Cerebellar nuclear complex (tissue), 1 donor: Measurements from ENCODE around the gene SPRYD3.
"Not testable (repeated sequence)": the region's sequence is repeated elsewhere in the genome, so short reads cannot be mapped to it uniquely, and the experiment has no call there.

Experiments used
- DNase-seq, 2 experiments: peaks; one replicate each; lab custom pipeline; 2025; lab: John Stamatoyannopoulos, UW

SPRYD3 gene, protein sequence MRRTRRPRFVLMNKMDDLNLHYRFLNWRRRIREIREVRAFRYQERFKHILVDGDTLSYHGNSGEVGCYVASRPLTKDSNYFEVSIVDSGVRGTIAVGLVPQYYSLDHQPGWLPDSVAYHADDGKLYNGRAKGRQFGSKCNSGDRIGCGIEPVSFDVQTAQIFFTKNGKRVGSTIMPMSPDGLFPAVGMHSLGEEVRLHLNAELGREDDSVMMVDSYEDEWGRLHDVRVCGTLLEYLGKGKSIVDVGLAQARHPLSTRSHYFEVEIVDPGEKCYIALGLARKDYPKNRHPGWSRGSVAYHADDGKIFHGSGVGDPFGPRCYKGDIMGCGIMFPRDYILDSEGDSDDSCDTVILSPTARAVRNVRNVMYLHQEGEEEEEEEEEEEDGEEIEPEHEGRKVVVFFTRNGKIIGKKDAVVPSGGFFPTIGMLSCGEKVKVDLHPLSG

DNA sequence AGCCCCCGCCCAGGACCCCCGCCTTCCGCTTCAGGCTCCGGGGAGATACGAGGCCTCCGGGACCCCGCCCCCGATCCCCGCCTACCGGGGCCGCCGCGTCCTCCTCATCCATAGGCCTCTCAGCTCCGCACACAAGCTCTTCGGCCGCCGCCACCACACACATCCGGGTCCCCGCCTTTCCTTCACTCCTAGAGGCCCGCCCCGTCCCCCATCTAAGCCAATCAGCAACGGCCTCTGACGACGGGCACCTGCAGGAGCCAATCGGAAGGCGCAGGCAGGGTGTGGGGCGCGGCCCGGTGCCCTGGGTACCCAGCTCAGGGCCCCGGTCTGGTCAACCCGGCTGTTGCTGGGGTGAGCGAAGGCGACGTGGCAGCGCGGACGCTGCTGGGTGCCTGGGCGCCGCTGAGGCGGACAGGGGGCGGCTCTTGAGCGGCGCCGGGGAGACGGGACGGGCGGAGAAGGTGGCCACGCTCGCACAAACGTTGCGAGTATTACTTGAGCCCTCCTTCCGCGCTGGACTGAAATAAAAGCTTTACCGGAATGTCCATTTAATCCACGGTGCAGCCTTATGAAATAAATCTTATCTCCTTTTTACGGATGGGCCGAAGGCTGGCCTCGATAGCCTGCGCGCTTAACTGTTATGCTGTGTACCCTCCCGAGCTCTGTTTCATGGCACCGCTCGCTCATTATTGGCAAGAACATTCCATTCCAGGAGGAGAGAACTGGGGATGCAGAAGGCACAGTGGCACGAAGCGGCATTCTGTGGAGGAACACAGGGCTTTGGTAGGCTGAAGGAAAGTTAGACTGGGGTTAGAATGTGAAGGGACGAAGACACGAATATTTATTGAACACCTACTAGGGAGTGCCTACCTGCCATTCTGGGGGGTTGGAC is at the start of gene SPRYD3:
Gene SPRYD3, minus strand, starts transcription at position 165 of the 892 bp plus-strand sequence. Its CDS starts 57 bp downstream, at position 108.
- peak; percentile 87 to 90 for DNase-seq

DNA sequence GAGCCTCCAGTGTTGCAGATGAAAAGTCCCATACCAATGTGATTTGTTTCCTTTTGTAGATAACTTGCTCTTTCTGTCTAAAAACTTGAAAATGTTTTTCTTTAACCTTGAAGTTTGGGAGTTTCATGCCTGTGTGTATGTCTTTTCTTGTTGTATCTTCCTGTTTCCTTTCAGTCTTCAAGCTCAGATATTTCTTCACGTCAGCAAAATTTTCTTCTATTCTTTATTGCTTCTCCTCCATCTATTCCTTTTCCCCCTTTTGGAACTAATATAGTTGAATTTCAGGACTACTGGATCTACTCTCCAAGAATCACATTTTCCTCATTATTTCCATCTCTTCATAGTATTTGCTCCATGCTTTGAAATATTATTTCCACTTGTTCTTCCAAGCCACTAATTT is 48.0 kb upstream of the SPRYD3 start:
- no peak for DNase-seq

DNA sequence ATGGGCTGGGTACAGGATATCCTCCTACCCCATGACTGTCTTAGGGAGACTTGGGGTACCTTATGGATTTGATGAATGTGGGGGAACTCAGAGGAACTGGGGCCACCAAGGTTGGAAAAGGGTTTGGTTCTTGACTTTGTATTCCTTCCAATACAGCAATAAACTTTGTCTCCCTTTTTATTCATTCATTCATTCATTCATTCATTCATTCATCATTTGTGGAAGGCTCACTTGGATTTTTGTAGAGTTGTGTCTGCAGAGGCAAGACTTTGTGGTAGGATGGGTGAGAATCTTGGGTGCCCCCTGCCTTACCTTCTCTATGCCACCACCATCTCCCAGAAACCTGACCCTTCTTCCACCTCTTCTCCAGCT is 45.1 kb upstream of the SPRYD3 start:
- no peak for DNase-seq

DNA sequence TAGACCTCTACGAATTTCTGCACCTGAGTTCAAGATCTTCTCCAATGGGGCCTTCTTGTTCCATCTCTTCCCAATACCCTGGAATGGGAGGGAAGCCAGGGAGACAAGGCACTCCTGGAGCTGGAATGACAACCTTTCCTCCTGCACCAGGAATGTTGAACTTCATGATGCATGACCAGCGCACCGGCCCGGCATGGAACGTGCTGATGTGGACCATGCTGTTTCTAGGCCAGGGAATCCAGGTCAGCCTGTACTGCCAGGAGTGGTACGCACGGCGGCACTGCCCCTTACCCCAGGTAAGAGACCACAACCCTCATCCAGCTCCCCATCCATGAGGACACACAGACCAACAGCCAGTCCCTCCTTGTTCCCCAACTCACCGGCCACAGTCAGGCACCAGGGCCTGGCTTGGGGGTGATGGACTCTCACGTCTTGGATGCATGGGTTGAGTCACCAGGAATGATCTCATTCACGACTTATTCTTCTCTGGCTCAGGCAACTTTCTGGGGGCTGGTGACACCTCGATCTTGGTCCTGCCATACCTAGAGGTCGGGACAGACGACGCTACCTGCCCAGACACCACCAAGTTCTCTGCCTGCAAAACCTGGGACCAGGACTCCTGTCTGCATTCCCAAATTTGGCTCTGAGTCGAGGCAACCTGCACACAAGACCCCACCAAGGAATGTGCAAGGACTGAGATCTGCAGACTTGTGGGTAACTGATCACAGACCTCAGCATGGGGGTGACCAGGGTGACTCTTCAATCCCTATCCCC is 44.6 kb upstream of the SPRYD3 start:
- no peak for DNase-seq

DNA sequence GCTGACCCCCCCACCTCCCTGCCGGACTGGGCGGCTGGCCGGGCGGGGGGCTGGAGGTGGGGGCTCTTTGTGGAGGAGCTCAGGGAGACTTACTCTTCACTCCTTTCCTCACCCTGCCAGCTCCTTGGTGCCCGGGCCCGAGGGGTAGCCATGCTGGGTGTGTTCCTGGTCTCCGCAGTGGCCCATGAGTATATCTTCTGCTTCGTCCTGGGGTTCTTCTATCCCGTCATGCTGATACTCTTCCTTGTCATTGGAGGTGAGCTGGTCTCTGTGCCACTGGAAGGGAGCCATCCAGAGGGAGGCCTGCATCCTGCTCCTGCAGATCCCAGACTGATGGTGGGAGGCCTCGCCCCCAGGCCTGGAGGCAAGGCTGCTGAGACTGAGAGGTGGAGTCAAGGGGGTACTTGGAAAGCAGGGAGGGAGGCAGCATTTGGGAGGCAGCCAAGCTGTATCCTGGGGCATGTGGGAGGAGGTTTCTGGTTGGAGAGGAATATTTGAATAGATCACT is 43.8 kb upstream of the SPRYD3 start:
- no peak for DNase-seq

DNA sequence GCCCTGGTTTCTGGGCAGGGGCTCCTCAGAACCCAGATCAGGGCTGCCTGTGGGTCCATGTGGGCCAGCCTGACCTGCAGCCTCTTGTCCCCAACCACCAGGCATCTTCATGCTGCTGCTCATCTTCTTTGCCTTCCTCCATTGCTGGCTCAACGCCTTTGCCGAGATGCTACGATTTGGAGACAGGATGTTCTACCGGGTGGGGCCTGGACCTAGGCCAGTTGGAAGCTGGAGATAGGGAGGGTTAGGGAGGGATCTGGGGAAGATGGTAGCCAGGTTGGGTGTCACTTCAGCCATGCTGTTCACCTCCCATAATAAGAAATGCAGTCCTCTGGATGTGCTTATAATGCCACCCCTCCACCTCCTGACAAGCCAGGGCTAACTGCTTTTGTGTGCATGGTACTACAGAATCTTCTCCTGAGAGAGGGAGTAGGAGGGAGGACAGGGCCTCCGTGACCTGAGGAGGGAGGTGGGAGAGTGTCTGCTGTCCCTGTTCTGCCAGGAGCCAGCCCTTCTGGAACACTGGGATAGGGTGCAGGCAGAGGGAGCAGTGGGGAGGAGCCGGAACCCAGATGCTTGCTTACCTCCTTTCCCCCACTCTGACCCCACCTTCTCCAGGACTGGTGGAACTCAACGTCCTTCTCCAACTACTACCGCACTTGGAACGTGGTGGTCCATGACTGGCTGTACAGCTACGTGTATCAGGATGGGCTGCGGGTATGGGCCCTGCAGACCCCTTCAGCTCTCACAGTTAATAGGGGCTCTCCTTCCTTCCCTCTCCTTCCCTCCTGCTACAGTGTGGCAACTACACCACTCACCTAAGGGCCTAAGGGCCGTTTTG is 41.7 kb upstream of the SPRYD3 start:
- DNase-seq: no peak

DNA sequence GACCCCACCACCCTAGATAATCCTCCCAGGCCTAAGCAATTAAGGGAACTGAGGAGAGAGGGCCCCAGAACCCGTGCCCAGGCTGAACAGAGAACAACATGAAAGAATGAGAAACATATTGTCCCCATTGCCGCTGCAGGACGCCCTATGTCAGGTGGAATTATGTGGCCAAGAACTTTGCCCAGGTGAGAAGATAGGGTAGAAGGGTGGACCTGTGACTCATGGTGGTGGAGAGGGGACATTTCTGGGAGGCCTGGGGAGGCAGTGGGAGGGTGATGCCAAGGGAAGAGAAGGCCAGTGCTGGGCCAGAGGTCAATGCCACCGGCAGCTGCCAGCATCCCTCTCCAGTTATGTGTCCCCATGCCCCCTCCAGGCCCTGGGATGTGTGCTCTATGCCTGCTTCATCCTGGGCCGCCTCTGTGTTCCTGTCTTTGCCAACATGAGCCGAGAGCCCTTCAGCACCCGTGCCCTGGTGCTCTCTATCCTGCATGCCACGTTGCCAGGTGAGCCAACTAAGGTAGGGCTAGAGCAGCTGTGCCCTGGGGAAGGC is 39.6 kb upstream of the SPRYD3 start:
- no peak for DNase-seq

DNA sequence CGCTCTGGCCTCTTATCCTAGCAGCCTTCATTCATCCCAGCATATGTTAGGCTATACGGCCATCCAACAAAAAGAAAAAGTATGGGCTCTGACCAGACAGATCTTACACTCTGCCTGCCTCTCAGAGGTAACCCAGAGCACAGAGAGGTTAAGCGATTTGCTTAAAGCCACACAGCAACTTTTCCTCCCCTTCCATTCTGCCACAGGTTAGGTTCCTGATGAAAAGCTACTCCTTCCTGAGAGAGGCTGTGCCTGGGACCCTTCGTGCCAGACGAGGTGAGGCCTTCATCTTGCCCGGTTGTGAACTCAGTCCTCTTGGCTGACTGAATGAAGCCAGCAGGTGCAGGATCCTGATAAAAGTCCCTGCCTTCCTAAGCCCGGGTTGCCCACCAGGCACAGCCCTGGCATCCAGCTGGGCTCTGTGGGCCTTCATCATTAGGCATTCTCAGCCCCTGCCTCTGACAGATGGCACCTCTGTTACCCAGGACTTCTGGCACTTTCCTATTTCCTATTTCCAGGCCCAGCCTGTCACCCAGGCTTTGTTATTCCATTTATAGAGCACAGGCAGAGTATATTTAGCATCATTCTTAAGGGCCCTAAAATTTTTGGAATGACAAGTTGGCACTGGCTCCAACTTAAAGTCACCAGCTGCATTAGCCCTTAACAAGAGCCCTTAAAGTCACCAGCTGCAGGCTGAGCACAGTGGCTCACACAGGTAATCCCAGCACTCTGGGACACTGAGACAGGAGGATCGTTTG is 36.9 kb upstream of the SPRYD3 start:
- no peak for DNase-seq

DNA sequence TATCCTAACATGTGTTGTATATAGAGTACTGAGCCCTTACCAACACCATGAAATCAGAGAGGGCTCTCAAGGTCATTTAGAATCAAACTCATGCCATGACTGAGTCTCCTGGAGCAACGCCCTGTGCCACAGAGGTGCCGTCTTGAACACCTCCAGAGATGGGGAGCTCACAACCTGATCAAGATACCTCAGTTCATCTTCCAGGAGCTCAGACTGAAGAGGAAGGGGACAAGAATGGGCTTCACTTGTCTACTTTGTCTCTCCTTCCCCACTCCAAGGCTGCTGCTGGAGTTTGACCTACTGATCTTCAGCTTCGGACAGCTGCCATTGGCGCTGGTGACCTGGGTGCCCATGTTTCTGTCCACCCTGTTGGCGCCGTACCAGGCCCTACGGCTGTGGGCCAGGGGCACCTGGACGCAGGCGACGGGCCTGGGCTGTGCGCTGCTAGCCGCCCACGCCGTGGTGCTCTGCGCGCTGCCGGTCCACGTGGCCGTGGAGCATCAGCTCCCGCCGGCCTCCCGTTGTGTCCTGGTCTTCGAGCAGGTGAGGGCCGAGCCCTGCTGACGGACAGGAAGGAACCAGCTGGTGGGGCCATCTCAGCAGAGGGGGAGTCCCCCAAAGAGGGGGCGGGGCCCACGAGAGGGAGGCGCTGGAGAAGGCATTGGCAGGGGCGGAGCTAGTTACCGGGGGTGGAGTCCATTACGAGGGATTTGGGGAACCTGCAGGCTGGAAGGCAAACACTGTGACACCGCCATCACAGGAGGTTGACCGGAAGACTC is 36.1 kb upstream of the SPRYD3 start:
- no peak for DNase-seq

DNA sequence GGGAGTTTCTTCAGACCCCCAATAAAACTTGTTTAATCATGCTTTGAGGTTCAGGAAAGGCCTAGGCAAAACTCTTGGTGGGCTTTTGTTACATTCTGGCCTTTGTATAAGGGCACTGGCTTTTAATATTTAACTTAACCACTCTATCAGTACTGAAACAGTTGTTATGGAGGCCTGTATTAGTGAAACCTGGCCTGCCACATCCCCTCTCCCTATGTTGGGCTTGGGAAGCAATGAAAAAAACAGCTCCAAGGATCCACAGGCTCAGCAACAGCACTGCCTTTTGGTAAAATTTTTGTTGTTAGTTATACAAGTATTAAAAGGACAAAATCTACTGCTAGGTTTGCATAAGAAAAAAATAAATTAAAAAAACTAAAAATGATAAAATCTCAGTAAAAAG is 34.8 kb upstream of the SPRYD3 start:
- no peak for DNase-seq

DNA sequence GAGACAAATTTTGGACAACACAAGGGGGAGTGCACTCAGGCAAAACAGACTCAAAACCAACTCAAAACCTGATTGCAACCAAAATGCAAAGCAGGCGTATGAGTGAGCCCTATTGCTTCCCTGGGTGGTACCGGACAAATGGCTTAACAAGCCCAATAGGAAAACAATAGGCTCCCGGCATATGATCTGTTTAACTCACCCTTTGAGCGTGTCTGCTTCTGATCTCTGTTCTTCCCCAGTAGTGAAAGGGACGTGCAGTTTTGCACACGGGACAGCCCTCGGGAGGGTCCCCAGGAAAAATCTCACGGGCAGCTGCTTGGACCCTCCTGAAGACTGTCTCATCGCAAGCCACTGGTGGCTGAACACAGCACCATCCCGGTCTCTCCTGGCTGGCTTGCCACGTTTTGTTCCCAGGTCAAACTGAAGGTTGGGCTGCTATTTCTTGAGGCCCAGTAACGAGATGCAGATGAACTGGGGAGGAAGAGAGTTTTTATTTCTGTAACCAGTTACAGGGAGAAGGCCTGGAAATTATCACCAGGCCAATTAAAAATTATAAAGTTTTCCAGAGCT is 34.0 kb upstream of the SPRYD3 start:
- DNase-seq: no peak

DNA sequence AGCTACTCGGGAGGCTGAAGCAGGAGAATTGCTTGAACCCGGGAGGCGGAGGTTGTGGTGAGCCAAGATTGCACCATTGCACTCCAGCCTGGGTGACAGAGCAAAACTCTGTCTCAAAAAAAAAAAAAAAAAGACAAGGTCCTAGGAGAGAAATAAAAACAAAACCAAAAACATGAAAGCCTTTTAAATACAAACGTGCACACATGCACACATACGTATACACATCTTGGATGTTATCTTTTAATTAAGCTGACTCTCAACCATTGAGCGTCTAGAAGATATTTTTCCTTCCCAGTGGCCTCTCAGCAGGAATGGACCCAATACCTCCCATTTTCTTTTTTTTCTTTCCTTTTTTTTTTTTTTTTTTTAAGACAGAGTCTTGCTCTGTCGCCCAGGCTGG is 33.2 kb upstream of the SPRYD3 start:
- DNase-seq: not testable (repeated sequence)

DNA sequence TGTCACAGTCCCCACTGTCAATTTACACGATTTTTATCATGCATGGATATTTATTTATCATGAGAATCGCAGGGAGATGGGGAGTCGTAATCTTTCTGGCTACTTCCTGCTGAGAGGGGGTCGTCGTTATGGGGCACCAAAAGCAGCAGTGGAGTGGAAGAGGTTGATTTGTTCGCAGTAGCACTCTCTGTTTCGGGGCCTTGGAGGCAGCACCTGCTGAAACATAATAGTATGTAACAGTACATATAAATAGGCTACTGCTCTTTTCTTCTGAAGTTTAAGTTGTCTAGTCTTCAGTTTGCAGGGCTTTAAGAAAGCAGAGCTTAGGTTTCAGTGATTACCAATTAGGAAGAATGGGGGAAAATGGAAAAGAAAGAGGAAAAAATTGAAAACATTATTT is 27.9 kb upstream of the SPRYD3 start:
- no peak for DNase-seq

DNA sequence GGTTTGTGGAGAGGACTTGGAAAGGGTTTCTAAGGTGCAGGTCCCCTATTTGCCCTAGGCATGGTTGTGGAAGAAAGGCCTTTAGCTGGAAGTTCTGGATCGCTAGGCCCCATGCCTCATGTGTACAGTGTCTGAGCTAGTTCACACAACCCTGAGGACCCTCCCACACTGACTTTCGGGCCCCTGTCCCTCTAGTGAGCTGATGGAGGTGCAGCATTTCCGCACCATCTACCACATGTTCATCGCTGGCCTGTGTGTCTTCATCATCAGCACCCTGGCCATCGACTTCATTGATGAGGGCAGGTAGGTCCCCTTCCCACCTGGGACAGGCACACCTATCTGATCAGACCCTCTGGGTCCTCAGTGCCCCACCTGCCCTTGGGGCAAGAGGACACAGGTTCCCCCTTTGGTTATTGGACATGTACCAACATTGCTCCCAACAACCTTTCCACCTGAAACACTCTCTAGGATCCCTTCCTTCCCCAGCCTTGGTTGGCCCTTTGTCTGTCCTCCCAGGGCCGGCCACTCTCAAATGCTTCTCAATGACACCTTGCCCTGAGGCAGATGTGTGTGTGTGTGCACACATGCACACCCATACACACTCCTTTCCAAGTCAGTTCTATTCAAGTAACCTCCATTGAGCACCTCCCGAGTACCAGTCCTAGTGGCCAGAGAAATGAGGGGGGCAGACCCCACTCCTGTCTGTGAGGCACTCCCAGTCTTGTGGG is 26.7 kb upstream of the SPRYD3 start:
- DNase-seq: no peak

DNA sequence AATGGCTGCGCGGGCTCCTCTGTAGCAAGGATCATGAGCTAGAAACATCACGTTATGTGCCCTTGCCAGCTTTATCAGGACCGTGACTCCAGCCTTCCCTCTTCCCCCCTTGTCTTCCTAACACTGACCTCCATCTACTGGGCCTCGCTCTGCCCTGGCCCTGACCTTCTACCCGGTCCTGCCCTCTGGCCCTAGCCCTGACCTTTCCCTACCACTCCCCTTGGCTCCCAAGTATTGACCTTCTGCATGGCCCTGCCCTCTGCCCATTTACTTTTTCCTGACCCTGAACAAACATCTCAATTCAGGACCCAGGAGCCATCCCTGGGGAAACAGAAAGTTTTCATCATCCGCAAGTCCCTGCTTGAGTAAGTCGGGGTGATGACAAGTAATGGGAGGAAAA is 26.1 kb upstream of the SPRYD3 start:
- no peak for DNase-seq

DNA sequence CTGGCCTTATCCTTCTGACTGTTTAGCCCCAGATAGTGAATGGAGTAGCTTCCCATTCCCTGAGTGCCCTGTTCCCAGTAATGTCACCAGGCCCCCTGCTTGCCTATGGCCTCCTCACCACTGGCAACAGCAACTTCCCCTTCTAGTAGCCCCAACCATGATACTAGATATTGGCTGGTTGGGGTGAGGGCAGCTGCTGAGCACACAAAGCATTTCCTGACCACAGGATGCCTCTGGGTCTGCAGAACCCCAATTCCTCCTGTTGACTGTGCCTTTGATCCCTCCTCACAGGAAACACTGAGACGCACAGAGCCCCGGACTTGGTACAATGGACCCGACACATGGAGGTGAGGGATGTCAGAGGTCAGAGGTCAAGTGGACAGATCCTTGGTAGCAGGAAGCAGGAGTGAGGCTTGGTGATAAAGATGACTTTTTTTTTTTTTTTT is 24.7 kb upstream of the SPRYD3 start:
- no peak for DNase-seq

DNA sequence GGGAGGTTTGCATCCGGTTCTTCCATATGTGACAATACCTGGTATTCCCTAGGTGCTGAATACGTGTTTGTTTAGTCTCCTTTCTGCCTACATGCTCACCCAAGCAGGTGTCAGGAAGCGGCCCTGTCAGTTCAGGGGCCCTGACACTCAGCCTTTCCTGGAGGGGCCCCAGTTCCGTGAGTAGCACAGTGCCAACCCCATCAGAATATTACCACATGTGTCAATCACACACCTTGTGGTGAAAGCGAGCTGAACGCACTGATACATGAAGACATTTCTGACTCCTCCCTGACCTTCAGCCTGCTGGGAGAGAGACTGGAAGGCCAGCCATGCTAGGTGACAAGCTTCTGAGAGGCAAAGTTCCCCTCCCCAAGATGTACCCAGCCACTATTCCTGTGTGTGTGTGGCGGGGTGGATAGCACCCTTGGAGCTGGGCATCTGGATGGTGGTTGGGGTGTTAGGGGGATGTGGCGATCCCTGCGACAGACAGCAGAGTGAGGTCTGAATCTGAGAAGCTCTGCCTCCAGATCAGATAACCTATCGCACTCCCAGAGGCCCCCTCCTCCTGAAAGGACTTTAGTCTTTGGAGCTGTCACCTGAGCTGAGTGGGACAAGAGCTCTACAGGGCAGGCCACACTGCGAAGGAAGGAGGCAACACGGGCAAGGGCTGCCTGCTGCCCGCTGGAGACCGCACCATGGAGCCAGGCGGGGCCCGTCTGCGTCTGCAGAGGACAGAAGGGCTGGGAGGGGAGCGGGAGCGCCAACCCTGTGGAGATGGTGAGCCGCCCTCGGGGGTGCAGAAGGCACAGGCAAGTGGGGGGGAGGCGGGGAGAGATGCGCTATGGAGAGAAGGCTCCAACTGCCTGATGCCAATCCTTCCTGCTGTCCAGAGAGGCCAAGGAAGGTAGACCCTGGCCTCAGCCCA is 24.0 kb upstream of the SPRYD3 start, which contains the start of gene SOAT2:
Gene SOAT2, plus strand, starts transcription at position 604 of the 925 bp plus-strand sequence. Its CDS starts 92 bp downstream, at position 696.
- no peak for DNase-seq
